Measurements from ENCODE around the gene SORBS2. TPM values are rescaled to one million over a fixed set of nuclear protein-coding genes. Genes with fewer than 3 reads are reported as not detected.

SORBS2 gene
- total RNA-seq, 2 donors from 2014 or later = 7.0 to 13.8 TPM

DNA sequence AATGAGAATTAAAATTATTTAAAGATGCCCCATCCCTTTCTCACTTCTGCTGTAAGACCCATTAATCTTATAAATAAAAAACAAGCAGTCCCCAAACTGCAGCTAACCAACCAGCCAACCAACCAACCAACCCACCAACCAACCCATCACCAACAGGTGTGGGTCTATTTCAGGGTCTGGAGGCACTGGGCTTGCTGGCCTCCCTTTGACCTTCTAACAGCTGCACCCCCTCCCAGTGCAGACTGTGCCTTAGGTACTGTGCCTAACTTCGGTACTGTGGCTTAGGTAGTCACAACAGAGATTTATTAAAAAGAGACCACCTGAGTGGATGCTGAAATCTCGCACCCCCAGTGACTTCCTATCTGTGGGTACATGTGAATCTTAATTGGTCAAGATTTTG is 128.1 kb downstream of the SORBS2 start:
- no peaks in the 10 kb centered on the region for H3K36me3 Mint-ChIP-seq (ENCODE audit: low read depth)
- DNase-seq = no peak
- Histone ChIP-seq H3K27ac (ENCODE audit: low read depth, low read length) (no peak overlapping the region), H3K27me3 (ENCODE audit: control insufficient read depth, insufficient read depth, low read length, poor library complexity, severe bottlenecking) (no peaks in the 10 kb centered on the region), H3K9ac (ENCODE audit: extremely low read depth, low read length, poor library complexity, severe bottlenecking) (no peak overlapping the region), H3K9me3 (ENCODE audit: control insufficient read depth, low read length) (no peaks in the 10 kb centered on the region), H3K4me1 (ENCODE audit: control insufficient read depth, insufficient read depth, low read length) (no peaks in the 10 kb centered on the region), H3K4me3 (ENCODE audit: low read length) (no peak overlapping the region), H3K36me3 (ENCODE audit: control insufficient read depth, insufficient read depth, low read length) (no peaks in the 10 kb centered on the region)
- H3K27ac Mint-ChIP-seq = no peak overlapping the region
- WGBS, 2 experiments (ENCODE audit: insufficient coverage in 1 of 2, insufficient read length in 1 of 2) = 80 to 95% methylated on average over 1 to 2 of the region's 2 CpGs
- H3K4me1 Mint-ChIP-seq = peaks cover 2% of the 10 kb centered on the region
- peaks cover 2% of the 10 kb centered on the region for H3K27me3 Mint-ChIP-seq (ENCODE audit: insufficient read depth)
- TF ChIP-seq CTCF (conservative IDR thresholded peaks at IDR 0.05) = no peak
- H3K4me3 Mint-ChIP-seq = no peak overlapping the region
- H3K9me3 Mint-ChIP-seq = no peaks in the 10 kb centered on the region

- Mint-ChIP-seq H3K4me3 (no peak overlapping the region), H3K36me3 (ENCODE audit: low read depth) (no peaks in the 10 kb centered on the region), H3K9me3 (no peaks in the 10 kb centered on the region), H3K27me3 (ENCODE audit: insufficient read depth) (peaks cover 2% of the 10 kb centered on the region), H3K4me1 (peaks cover 2% of the 10 kb centered on the region), H3K27ac (no peak overlapping the region)
- Histone ChIP-seq H3K9me3 (ENCODE audit: control insufficient read depth, low read length) (no peaks in the 10 kb centered on the region), H3K27me3 (ENCODE audit: control insufficient read depth, insufficient read depth, low read length, poor library complexity, severe bottlenecking) (no peaks in the 10 kb centered on the region), H3K36me3 (ENCODE audit: control insufficient read depth, insufficient read depth, low read length) (no peaks in the 10 kb centered on the region), H3K9ac (ENCODE audit: extremely low read depth, low read length, poor library complexity, severe bottlenecking) (no peak overlapping the region), H3K27ac (ENCODE audit: low read depth, low read length) (no peak overlapping the region), H3K4me1 (ENCODE audit: control insufficient read depth, insufficient read depth, low read length) (no peaks in the 10 kb centered on the region), H3K4me3 (ENCODE audit: low read length) (no peak overlapping the region)
- DNase-seq = no peak
- WGBS, 2 experiments (ENCODE audit: insufficient coverage in 1 of 2, insufficient read length in 1 of 2) = 94 to 97% methylated on average over 8 to 10 of the region's 10 CpGs
- no peak for TF ChIP-seq CTCF (conservative IDR thresholded peaks at IDR 0.05)
Measured at GRCh38 chr4:185683222-185683621, 128.8 kb downstream of the SORBS2 start.

DNA sequence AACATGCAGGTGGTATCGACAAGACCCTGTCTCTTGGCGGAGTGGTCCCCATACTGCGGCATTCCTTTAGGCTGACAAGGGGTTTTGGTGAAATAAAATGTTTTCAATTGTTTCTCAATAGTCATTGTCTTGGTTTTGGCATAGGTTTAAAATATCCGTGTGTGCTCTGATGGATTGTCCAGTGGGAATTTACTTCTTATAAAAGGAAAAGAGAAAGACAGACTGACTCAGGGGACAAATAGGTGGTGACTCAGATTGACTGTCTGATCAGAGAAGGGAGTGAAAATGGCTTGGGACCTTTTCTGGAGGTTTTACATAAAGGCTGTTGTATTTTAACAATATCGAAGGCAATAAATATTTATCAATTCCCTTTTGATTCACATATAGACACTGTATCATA is 129.8 kb downstream of the SORBS2 start:
- Mint-ChIP-seq H3K27me3 (ENCODE audit: insufficient read depth) (peaks cover 2% of the 10 kb centered on the region), H3K36me3 (ENCODE audit: low read depth) (no peaks in the 10 kb centered on the region), H3K27ac (no peak overlapping the region), H3K9me3 (no peaks in the 10 kb centered on the region), H3K4me3 (no peak overlapping the region), H3K4me1 (peaks cover 2% of the 10 kb centered on the region)
- no peaks in the 10 kb centered on the region for H3K27me3 ChIP-seq (ENCODE audit: control insufficient read depth, insufficient read depth, low read length, poor library complexity, severe bottlenecking)
- no peaks in the 10 kb centered on the region for H3K4me1 ChIP-seq (ENCODE audit: control insufficient read depth, insufficient read depth, low read length)
- DNase-seq = no peak
- H3K9me3 ChIP-seq (ENCODE audit: control insufficient read depth, low read length) = no peaks in the 10 kb centered on the region
- no peak overlapping the region for H3K27ac ChIP-seq (ENCODE audit: low read depth, low read length)
- TF ChIP-seq CTCF (conservative IDR thresholded peaks at IDR 0.05) = no peak
- H3K9ac ChIP-seq (ENCODE audit: extremely low read depth, low read length, poor library complexity, severe bottlenecking) = no peak overlapping the region
- WGBS, 2 experiments (ENCODE audit: insufficient coverage in 1 of 2, insufficient read length in 1 of 2) = 88 to 89% methylated on average over 4 to 5 of the region's 5 CpGs
- H3K36me3 ChIP-seq (ENCODE audit: control insufficient read depth, insufficient read depth, low read length) = no peaks in the 10 kb centered on the region
- H3K4me3 ChIP-seq (ENCODE audit: low read length) = no peak overlapping the region

All from endodermal cell (in vitro differentiated cells).